CMK (cell line): Measurements from ENCODE around the gene GLT8D2.

Experiments used
- DNase-seq: peaks from one replicate; pipeline ENCODE4 v3.0.0-alpha.2; 2010; ENCODE audit warnings: low read depth

The GLT8D2 gene

DNA sequence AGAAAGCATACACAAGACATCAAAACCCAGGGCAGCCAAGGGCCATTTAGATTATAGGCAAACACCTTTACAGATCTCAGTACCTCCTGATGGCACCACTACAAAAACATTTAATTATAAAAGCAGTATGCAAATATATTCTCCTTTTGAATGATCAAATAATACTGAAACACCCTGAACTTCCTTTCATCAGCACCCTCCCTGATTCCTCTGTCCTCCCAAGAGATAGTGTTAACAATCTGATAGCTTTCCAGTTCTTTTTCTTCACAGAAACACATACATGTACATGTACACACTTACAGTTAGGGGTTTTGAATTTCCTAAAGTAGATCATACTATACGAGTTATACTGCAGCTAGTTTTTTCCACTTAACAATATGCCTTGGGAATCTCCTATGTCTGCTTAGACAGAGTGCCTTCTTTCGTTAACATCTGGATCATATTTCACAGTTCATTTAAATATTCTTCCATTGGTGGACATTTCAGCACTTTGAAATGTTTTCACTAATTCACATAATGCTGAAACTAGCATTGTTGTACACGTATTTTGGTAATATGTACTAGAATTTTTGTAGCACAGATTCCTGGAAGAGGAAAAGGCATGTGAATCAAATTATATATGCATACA, 49.1 kb downstream of the GLT8D2 start:
- DNase-seq, result no peak

DNA sequence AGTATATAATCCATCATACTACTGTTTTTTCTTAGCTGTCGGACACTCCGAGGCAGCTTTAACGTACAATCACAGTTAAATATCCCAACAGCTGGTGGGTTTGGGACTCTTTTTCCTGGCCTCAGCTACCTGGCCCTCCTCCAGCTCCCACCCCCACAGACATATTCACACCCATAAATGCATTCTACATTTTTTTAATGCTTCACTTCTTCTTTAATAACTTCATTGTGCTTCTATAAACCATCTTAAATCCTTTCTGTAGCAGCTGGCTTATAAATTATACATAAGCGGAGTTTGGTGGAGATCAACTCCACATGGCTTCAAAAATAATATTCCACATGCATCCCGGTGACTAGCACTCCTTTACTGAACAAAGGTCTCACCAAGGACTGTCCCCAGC, 51.0 kb downstream of the GLT8D2 start:
- DNase-seq, result no peak

DNA sequence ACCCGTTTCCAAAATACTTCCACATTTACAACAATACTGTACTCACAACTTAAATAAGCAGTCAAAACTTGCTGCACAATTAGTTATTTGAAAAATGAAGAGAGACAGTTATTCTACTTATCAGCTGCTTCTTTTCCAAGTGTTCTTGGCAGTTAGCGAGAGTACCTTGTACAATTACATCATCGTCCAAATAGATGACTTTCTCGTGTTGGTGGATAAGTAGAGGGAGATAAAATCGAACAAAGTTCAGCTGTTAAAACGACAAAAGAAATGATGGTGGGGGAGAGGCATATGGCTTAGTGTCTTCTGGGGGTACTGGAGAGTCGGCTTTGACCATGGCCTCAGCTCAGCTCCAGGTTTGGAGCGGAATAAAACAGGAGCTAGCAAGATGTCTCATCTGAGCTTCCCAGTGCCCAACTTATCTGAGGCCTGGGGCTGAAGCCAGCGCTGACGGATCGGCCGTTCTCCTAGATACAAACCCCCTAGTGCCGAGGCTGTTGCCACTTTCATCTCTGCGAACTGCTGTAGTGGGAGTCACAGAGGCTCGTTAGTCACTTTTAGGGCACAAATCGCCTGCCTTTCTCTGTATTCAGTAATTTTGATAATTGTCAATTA, 52.6 kb downstream of the GLT8D2 start:
- no peak for DNase-seq

DNA sequence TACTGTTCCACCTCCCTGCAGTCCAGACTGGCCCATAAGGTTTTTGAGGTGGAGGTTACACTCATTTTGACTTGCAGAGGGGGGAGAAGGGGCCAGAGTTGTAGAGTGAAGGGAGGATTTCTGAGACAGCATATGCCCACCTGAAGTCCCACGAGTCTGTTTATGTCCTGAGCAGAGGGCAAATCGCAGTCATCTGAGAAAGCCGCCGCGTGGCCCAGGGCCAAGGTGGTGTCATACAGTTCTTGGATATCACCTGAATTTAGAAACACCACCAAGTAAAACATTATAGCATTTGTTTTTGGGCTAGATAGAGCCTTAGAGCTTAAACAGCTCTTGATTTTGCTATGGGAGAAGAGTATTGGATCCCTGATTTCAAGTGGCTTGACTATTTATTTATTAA, 53.4 kb downstream of the GLT8D2 start:
- no peak for DNase-seq

DNA sequence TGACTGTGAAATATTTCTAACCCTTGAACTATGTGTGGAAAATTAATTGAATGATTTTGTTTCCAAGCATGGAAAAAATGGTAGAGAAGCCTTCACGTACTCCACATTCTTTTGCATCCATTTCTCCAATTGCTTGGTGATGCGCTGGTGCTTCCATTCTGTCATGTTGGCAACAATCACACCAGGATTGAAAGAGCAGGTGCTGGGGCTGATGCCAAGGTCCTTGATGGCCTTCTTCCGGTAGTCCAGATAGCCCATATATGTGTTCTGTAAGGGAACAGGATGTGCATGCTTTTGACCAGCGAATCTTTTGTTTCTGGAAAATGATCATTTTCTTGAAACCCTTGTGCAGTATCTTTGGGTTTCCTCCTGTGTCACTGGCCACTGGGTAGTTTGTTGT, 55.8 kb downstream of the GLT8D2 start:
- no peak for DNase-seq

DNA sequence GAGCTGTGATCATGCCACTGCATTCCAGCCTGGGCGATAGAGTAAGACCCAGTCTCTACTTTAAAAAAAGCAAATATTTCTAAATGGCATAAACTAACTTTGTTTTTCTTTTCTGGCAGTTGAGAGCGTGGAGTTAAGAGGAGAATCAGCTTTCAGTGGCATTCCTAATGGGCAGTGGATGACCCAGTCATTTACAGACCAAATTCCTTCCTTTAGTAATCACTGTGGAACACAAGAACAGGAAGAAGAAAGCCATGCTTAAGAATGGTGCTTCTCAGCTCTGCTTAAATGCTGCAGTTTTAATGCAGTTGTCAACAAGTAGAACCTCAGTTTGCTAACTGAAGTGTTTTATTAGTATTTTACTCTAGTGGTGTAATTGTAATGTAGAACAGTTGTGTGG, 63.2 kb downstream of the GLT8D2 start:
- DNase-seq, result no peak

DNA sequence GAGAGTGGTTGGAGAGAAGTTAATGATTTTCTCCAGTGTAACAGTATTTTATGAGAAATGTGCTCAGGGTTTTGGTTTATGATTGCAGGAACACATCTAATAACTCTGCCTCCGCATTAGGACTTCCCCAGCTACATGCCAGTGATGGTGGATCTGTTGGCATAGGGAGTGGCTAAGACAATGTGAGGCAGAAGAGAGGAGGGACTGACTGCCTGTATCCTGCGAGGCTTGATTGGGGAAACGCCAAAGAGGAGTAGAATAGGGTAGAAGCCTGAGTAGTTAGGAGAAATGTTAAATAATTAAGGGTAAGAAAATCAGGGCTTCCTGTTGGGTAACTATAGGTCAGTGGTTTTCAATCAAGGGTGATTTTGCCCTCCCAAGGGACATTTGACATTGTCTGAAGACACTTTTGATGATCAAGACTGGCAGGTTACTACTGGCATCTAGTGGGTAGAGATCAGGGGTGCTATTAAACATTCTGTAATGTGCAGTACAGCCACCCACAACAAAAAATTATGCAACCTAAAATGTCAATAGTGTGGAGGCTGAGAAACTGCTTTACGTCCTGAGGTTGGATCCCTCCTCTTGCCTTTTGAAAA, 71.5 kb downstream of the GLT8D2 start:
- no peak for DNase-seq

DNA sequence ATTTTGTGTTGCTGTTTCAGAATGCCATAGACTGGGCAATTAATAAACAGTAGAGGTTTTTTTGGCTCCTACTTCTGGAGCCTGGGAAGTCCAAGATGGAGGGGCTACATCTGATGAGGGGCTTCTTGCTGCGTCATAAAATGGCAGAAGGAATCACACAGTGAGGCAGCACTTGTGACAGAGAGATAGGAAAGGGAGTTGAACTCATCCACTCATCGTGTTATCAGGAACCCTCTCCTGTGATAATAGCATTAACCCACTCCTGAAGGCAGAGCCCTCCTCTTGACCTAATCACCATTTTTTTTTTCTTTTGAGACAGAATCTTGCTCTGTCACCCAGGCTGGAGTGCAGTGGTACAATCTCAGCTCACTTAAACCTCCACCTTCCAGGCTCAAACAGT, 74.6 kb downstream of the GLT8D2 start:
- DNase-seq, result no peak

DNA sequence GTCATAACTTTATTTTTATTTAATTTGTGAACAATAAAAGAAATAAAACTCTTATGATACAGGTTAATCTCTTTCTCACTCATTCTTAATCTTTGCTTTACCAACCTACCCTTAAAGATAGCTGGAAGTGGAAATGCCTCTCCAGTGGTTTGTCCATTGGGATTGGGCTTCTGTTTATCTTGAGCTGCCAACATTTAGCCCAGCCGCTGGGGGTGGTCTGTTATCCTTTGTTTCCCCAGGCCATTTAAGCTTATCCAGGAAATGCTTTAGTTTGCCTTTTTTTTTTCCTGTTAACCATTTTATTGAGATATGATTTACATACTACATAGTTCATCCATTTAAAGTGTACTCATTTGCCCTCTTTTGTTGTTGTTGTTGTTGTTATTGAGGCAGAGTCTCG, 76.1 kb downstream of the GLT8D2 start:
- DNase-seq, result no peak

DNA sequence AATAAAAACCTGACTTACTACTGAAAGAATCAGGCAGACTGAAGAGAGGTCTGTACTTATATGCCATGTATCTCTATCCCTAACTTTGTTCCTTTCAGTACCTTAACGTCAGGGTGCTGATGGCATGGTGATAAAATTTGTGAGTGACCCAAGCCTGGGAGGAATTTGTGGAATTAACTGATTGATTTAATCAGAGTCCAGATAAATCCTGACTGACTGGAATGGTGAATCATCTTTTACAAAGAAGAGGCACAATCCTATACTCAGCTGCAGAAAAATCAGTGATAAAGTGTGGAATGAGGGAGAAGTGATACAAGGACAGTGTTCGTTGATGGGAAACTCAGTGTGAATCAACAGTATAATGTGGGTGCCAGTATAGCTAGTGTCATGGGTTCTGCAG, 80.6 kb downstream of the GLT8D2 start:
- DNase-seq, result no peak

DNA sequence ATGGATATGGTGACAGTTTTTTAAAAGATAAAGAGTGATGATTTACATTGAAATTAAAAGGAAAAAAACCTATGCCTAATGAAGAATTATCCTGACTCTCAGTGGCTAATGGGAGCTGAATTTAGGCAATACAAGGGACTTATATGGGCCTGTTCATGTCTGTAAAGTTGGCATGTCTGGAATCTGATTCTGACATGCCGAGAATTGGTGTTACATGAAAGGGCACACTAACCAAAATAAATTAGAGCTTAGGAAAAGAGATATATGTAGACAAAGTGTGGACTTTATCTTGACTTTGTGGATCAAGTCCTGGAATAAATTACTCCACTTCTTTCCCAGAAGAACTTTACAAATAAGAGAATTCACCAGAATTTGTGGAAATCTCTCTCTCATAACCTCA, 83.3 kb downstream of the GLT8D2 start:
- no peak for DNase-seq

DNA sequence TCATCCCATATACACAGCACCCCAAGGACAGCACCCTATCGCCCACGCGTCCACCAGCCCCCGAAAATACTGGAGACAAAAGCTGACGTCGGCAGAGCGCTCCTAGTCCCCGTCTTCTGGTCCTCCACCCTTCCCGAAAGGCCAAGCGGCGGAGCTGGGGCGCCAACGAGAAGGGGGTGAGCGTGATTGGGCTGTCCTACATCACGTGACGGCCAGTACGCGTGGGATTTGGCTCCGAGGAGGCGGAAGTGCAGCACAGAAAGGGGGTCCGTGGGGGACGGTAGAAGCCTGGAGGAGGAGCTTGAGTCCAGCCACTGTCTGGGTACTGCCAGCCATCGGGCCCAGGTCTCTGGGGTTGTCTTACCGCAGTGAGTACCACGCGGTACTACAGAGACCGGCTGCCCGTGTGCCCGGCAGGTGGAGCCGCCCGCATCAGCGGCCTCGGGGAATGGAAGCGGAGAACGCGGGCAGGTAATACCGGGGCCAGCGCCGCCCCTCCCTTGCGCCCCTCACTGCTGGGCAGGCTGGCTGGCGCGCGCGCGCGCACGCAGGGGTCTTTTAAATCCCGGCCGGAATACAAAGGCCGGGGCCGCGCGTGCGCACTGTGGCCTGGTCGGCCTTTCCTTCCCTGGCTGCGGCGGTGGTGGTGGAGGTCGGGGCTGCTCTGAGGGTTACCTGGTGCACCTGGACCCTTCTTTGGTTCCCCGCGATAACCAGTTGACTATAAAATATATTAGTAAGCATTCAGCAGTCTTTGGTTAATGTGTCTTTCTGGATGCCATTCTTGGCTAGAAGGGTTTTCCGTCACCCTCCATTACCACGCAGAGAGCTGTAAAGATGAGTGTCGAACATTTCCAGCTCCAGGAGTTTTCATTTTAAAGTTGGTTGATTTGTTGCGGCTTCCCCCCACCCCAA, 84.1 kb downstream of the GLT8D2 start, which contains the start of gene TDG:
TDG (plus strand) TSS at position 283 of the 915 bp plus-strand sequence; CDS start at position 449, 166 bp downstream.
- peak; percentile 88 for DNase-seq

DNA sequence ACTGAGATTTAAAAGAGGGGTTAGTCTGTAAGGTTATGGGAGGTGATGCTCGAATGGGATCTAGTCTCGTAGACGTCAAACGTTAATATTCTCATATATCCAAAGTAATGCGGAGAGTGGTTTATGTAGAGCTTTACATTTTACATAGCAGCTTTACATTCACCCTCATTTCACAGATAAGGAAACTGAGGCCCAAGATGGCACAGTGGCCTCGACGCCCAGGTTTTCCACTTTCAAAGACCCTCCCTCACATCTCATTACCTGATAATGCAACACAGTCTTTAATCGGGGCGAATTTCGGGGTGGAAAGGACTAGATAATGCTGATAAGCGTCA, 84.8 kb downstream of the GLT8D2 start:
- DNase-seq, result no peak

DNA sequence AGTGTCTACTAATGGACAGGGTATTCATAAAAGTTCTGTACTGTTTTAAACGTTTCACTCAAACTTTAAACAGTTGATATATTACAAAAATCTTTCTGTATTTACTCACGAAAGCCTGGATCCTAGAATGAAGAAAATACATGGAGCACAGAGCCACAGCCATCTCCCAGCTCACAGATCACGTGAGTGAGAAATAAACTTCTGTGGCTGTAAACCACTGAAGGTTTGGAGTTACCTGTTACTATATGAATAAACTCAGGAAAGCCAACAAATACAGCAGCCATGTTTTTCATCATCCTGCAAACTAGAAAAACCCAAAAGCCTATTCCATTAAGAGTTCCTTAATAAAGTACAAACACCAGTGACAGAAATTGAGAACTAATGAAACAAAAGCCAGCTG, 85.2 kb downstream of the GLT8D2 start:
- DNase-seq, result no peak

DNA sequence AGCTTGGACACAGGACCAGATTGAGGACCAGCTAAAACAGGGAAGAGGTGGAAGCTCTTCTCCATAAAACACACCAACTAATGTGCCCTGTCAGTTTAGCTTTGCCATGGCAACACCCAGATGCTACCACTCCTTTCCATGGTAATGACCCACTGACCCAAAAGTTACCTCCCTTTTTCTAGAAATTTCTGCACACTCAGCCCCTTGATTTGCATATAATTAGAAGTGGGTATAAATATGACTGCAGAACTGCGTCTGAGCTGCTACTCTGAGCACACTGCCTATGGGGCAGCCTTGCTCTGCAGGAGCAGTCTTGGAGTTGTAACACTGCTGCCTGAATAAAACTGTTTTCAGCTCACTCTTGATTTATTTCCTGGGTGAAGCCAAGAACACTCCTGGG, 87.5 kb downstream of the GLT8D2 start:
- DNase-seq, result no peak

DNA sequence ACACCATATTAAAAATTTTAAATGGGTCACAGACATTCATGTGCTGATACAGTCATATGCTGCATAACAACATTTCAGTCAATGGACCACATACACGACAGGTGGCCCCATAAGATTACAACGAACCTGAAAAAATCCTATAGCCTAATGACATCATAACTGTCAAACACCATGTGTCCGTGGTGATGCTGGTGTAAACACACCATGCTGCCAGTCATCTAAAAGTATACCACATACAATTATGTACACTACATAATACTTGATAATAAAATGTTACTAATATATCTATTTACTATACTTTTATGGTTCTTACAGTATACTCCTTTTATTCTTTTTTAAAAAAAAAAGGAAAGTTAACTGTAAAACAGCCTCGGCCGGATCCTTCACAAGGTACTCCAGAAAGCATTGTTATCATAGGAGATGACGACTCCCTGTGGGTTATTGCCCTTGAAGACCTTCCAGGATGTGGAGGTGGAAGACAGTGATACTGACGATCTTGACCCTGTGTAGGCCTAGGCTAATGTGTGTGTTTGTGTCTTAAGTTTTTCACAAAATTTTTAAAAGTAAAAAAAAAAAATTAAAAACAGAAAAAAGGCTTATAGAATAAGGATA, 89.3 kb downstream of the GLT8D2 start:
- DNase-seq, result no peak

DNA sequence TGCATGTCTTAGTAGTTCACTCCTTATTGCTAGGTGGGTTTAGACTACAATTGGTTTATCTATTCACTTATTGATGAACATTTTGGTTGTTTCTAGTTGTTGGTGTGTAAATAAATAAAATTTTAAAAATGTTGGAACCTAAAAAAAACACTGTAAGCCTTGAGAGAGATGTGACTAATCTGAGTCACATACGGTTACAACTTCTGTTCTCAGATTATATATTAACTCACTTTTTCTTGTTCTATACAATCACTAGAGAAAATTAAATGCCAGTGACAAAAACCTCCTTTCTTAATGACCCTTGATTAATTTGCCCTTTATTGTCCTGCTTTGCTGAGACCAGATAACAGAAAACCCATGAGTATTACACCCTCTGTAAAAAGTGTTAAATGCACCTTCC, 91.4 kb downstream of the GLT8D2 start:
- DNase-seq, result no peak

DNA sequence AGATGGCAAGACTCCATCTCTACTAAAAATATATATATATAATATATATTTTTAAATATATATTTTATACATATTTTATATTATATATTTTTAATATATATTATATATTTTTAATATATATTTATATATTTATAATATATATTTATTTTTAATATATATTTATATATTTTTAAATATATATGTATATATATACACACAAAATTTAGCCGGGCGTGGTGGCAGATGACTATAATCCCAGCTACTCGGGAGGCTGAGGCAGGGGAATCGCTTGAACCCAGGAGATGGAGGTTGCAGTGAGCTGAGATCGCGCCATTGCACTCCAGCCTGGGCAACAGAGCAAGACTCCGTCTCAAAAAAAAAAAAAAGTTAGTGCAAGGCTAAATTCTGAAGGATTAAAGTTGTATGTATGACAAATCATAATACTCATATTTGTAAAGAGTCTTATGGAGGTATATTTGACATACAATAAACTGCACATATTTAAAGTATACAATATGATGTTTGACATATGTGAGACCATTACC, 92.1 kb downstream of the GLT8D2 start:
- DNase-seq, result no peak

DNA sequence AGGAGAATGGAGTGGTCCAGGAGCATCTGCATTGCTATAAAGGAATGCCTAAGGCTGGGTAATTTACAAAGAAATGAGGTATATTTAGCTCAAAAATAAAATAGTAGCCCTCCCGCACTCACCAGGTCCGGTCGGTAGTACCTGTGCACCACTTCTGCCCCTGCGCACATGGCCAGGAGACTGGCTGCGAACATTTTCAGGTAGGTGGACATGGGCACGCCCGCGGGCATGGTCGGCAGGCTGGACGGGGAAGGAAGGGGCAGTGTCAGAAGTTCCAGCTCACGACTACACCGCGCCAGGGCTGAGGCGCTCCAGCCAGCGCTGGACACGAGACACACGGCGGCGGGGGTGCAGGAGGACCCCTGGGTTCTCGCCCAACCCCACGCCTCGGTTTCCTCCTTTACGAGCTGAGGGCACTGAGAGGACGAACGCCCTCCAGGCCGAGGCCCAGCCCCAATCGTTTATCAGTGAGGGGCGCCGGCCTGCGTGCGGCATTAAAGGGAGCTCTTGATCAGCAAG, 93.4 kb downstream of the GLT8D2 start:
- no peak for DNase-seq

DNA sequence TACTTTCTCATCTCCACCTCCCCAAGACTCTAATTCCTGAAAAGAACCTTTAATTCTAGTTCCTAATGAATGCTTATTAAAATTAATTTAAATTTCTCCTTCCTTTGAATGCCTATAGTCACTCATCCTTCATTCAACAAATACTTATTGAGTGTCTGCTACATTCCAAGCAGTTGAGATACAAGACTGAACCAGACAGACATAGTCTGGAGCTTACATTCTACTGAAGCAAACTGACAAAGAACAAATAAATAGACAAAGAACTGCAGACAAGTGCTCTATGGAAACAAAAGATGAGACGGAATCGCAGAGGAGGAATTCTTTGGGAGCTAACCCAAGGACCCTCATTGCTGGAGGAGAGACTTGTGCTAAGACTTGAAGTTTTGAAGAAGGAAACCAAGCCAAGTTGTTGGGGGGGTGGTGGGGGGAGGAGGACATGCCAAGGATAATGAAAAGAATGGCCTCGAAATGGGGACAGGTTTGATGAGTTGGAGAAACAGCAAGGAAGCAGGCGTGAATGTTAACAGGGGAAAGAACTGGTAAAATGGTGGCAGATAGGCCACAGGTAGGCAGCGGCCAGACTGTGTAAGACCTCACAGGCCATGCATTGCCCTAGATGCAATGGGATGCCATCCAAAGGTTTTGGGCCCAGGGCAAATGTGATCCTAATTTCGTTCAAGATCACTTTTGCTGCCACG, 94.0 kb downstream of the GLT8D2 start:
- DNase-seq, result no peak

DNA sequence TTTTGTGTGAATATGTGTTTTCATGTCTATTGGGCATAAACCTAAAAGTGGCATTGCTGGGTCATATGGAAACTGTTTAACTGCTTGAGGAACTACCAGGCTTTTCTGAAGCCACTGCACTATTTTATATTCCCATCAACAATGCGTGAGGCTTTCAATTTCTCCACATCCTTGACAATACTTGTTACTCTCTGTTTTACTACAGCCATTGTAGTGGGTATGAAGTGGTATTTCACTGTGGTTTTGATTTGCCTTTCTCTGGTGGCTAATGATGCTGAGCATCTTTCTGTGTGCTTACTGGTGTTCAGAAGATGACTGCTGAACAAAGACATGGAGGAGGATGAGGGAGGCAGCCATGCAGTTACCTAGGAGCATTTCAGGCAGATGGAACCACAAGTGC, 97.5 kb downstream of the GLT8D2 start:
- DNase-seq, result no peak
